Measurements from ENCODE around the gene MAN2B1. TPM values are rescaled to one million over a fixed set of nuclear protein-coding genes. Genes with fewer than 3 reads are reported as not detected.
"Not testable (repeated sequence)": the region's sequence is repeated elsewhere in the genome, so short reads cannot be mapped to it uniquely, and the experiment has no call there.

MAN2B1 gene
- 100 to 1,000 TPM in 1 of 2 experiments, 10 to 100 TPM in 1; 95.5 to 102 TPM for total RNA-seq

DNA sequence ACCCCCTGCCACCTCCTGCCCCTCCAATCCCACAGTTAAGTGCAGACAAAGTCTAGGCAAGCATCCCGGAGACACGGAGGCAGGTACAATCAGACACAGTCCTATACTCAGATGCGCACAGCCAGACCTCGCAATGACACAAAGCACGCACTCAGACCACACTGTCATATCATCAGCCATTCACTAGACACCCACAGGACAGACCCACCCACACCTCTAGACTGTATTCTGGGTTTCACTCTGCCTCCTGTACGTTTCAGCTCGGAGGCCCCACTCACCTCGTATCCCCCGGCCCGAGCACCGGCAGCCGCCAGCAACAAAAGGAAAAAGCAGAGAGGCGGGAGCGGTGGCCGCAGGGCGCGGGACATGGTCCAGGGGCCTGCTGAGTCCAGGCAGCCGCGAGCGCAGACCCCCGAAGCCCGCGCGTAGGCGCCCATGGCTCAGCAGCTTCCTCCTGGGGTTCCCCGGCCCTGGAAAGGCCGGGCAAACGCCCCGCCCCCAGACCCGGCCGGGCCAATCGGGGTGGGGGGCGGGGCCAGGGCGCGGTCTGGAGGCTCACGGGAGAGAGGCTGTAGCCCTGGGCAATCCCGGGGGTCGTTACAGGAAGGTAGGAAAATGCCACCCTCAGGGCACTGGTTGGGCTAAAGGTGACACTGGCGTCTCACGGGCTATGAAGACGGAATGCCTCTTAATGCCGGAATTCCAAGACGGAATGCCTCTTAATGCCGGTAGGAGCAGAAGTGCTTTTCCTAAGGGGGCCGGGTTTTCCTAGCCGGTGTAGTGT, at the start of gene MAN2B1, which contains the start of gene WDR83:
Gene MAN2B1 (minus strand): TSS at position 478 of the 784 bp plus-strand sequence. CDS start 41 bp downstream, at position 437.
Gene WDR83 (plus strand): TSS at position 543 of the 784 bp plus-strand sequence. CDS start 2,984 bp downstream, outside the sequence.
- H3K27me3 Mint-ChIP-seq (ENCODE audit: low read depth) = no peaks in the 10 kb centered on the region
- peaks cover 51% of the 10 kb centered on the region for H3K4me1 Mint-ChIP-seq (ENCODE audit: low read depth)
- ChIA-PET POLR2A (interaction anchor here (0.6 to 1.0 kb wide), 4 partner anchors 26 to 271 kb away, joined by 3 read pairs; no protein-coding TSS in a partner anchor), CTCF (interaction anchor here (0.6 to 2.2 kb wide), 4 partner anchors 22 to 103 kb away, joined by 3 to 10 read pairs (median 6); no protein-coding TSS in a partner anchor)
- peak within 1 kb of the TSS; percentile 86 for H3K4me3 Mint-ChIP-seq
- no peaks in the 10 kb centered on the region for H3K9me3 Mint-ChIP-seq (ENCODE audit: insufficient read depth)
- peak; percentile 79 for DNase-seq
- peaks cover 40% of the 10 kb centered on the region for H3K36me3 Mint-ChIP-seq (ENCODE audit: low read depth)
- peak within 1 kb of the TSS; percentile 78 for H3K27ac Mint-ChIP-seq
- ATAC-seq = peak; percentile 78

DNA sequence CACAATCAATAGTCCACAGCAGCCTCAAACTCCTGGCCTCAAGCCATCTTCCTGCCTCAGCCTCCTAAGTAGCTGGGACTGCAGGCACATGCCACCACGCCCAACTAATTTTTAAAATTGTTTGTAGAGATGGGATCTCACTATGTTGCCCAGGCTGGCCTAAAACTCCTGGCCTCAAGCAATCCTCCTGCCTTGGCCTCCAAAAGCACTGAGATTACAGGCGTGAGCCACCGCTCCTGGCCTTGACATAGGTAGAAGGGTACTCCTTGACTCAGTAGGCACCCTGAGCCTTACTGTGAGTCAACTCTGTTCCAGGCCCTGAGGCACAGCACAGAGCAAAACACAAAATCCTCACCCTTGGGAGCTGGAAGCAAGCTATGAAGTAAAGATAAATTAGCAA, 49.4 kb upstream of the MAN2B1 start:
- Mint-ChIP-seq H3K4me3 (no peak overlapping the region), H3K27ac (peak overlapping the region; percentile 16), H3K36me3 (ENCODE audit: low read depth) (peaks cover 52% of the 10 kb centered on the region), H3K4me1 (ENCODE audit: low read depth) (peaks cover 17% of the 10 kb centered on the region), H3K9me3 (ENCODE audit: insufficient read depth) (no peaks in the 10 kb centered on the region), H3K27me3 (ENCODE audit: low read depth) (no peaks in the 10 kb centered on the region)
- ATAC-seq = no peak
- ChIA-PET CTCF (interaction anchor here (1.3 to 6.6 kb wide), 4 partner anchors 19 to 50 kb away, joined by 4 to 81 read pairs (median 6); partner anchors contain the start of gene FBXW9), POLR2A (interaction anchor here (0.6 kb wide), 1 partner anchor 131 kb away, joined by 3 read pairs; no protein-coding TSS in a partner anchor)
- no peak for DNase-seq

DNA sequence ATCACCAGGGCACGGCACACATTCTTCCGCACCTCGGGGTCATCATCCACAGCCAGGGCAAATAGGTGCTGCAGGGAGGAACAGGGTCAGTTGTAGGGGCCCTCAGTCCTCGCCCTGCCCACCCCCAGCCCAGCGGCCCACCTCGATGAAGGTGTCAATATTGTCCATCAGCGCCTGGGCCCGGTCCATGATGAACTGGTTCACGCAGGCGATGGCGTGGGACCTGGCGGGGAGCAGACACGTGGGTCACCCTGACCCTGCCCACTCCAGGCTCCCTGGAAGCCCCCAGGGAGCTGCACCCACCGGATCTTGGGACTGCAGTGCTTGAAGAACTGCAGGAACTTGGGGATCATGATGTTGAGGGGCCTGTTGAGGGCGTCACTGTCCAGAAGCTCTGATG, 48.6 kb upstream of the MAN2B1 start:
- ATAC-seq = no peak
- Mint-ChIP-seq H3K27ac (no peak overlapping the region), H3K4me1 (ENCODE audit: low read depth) (peaks cover 11% of the 10 kb centered on the region), H3K9me3 (ENCODE audit: insufficient read depth) (no peaks in the 10 kb centered on the region), H3K4me3 (no peak overlapping the region), H3K27me3 (ENCODE audit: low read depth) (no peaks in the 10 kb centered on the region), H3K36me3 (ENCODE audit: low read depth) (peaks cover 55% of the 10 kb centered on the region)
- ChIA-PET CTCF (interaction anchor here (1.0 to 6.6 kb wide), 3 partner anchors 45 to 133 kb away, joined by 3 to 81 read pairs (median 3); no protein-coding TSS in a partner anchor), POLR2A (no interaction called here)
- DNase-seq = no peak

DNA sequence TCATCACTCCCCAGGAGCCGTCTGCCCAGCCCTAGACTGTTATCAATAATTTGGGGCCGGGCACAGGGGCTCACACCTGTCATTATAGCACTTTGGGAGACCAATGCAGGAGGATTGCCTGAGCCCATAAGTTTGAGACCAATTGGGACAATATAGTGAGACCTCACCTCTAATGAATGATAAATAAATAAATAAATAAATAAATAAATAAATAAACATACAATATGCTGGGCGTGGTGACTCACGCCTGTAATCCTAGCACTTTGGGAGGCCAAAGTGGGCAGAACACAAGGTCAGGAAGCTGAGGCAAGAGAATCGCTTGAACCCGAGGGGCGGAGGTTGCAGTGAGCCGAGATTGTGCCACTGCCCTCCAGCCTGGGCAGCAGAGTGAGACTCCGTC, 46.8 kb upstream of the MAN2B1 start:
- H3K4me3 Mint-ChIP-seq; H3K4me1 Mint-ChIP-seq (ENCODE audit: low read depth); ATAC-seq; DNase-seq; H3K27ac Mint-ChIP-seq; H3K9me3 Mint-ChIP-seq (ENCODE audit: insufficient read depth); POLR2A ChIA-PET; H3K27me3 Mint-ChIP-seq (ENCODE audit: low read depth): not testable (repeated sequence)
- H3K36me3 Mint-ChIP-seq (ENCODE audit: low read depth) = peaks cover 50% of the 10 kb centered on the region
- CTCF ChIA-PET = interaction anchor here (6.6 kb wide), 1 partner anchor 46 kb away, joined by 81 read pairs; no protein-coding TSS in a partner anchor

DNA sequence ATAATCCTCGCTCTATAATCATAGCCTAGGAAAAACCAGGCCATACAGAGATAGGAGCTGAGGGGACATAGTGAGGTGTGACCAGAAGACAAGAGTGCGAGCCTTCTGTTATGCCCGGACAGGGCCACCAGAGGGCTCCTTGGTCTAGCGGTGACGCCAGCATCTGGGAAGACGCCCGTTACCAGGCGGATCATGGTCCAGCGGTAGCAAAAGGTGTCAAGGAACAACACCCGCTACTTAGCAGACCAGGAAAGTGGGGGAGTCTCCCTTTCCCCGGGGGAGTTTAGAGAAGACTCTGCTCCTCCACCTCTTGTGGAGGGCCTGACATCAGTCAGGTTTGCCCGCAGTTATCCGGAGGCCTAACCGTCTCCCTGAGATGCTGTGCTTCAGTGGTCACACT, 45.5 kb upstream of the MAN2B1 start:
- POLR2A ChIA-PET; ATAC-seq; H3K27ac Mint-ChIP-seq; H3K27me3 Mint-ChIP-seq (ENCODE audit: low read depth); H3K4me1 Mint-ChIP-seq (ENCODE audit: low read depth); H3K4me3 Mint-ChIP-seq; DNase-seq; H3K9me3 Mint-ChIP-seq (ENCODE audit: insufficient read depth): not testable (repeated sequence)
- H3K36me3 Mint-ChIP-seq (ENCODE audit: low read depth) = peaks cover 53% of the 10 kb centered on the region
- CTCF ChIA-PET = interaction anchor here (6.6 kb wide), 1 partner anchor 48 kb away, joined by 81 read pairs; no protein-coding TSS in a partner anchor

DNA sequence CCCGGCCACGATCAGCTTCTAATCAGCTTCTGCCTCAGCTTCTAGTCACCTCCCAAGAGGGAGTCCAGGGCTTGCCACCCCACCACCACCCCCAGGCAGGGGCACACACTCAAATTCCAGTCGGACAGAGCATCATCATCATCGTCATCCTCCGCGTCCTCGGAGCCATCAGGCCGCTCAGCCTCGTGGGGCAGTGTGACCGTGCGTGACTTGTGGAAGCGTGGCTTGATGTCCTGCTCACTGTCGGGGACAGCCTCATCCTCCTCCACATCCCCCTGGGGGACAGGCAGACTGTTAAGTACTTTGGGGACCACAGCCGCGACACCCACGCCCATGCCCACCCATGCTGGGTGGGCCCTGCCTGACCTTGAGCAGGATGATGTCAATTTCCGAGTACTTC, 44.6 kb upstream of the MAN2B1 start:
- Mint-ChIP-seq H3K27ac (no peak overlapping the region), H3K4me3 (no peak overlapping the region), H3K36me3 (ENCODE audit: low read depth) (peaks cover 55% of the 10 kb centered on the region), H3K27me3 (ENCODE audit: low read depth) (no peaks in the 10 kb centered on the region), H3K4me1 (ENCODE audit: low read depth) (no peaks in the 10 kb centered on the region), H3K9me3 (ENCODE audit: insufficient read depth) (no peaks in the 10 kb centered on the region)
- CTCF ChIA-PET = interaction anchor here (0.6 to 1.9 kb wide), 2 partner anchors 47 to 1957 kb away, joined by 3 to 5 read pairs; no protein-coding TSS in a partner anchor
- POLR2A ChIA-PET = interaction anchor here (0.6 kb wide), 1 partner anchor 24 kb away, joined by 3 read pairs; no protein-coding TSS in a partner anchor
- DNase-seq (no peak), ATAC-seq (no peak)

DNA sequence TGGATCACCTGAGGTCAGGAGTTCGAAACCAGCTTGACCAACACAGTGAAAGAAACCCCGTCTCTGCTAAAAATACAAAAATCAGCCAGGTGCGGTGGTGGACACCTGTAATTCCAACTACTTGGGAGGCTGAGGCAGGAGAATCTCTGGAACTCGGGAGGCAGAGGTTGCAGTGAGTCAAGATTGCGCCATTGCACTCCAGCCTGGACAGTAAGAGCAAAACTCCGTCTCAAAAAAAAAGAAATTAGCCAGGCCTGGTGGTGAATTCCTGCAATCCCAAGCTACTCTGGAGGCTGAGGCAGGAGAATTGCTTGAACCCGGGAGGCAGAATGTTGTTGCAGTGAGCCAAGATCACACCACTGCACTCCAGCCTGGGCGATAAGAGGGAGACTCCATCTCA, 42.1 kb upstream of the MAN2B1 start:
- POLR2A ChIA-PET = interaction anchor here (0.6 kb wide), 1 partner anchor 14 kb away, joined by 3 read pairs; no protein-coding TSS in a partner anchor
- Mint-ChIP-seq H3K27me3 (ENCODE audit: low read depth) (no peaks in the 10 kb centered on the region), H3K4me1 (ENCODE audit: low read depth) (no peaks in the 10 kb centered on the region), H3K9me3 (ENCODE audit: insufficient read depth) (no peaks in the 10 kb centered on the region), H3K36me3 (ENCODE audit: low read depth) (peaks cover 56% of the 10 kb centered on the region), H3K4me3 (no peak overlapping the region), H3K27ac (no peak overlapping the region)
- DNase-seq (no peak), ATAC-seq (no peak)
- CTCF ChIA-PET = interaction anchor here (1.2 to 2.3 kb wide), 5 partner anchors 9 to 139 kb away, joined by 3 to 5 read pairs (median 3); no protein-coding TSS in a partner anchor

DNA sequence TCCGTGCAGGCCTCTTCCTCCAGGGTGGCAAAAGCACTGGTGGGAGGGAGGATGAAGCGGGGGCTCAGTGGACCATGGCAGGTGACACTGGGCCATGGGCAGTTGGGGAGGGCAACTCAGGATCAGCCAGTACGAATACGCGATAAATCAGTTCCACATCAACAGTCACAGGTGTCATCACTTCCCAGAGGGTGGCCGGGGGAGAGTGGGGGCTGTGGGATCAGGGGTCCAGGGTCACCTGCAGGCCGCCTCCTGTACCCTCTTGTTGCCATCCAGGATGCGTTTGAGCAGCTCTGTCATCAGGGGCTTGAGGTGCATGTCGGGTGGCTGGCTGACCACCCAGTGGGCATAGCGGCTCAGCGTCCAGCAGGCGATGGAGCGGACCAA, 39.8 kb upstream of the MAN2B1 start:
- Mint-ChIP-seq H3K4me1 (ENCODE audit: low read depth) (no peaks in the 10 kb centered on the region), H3K36me3 (ENCODE audit: low read depth) (peaks cover 60% of the 10 kb centered on the region), H3K27ac (no peak overlapping the region), H3K27me3 (ENCODE audit: low read depth) (no peaks in the 10 kb centered on the region), H3K4me3 (no peak overlapping the region), H3K9me3 (ENCODE audit: insufficient read depth) (no peaks in the 10 kb centered on the region)
- ChIA-PET CTCF (no interaction called here), POLR2A (no interaction called here)
- DNase-seq = no peak
- ATAC-seq = no peak

DNA sequence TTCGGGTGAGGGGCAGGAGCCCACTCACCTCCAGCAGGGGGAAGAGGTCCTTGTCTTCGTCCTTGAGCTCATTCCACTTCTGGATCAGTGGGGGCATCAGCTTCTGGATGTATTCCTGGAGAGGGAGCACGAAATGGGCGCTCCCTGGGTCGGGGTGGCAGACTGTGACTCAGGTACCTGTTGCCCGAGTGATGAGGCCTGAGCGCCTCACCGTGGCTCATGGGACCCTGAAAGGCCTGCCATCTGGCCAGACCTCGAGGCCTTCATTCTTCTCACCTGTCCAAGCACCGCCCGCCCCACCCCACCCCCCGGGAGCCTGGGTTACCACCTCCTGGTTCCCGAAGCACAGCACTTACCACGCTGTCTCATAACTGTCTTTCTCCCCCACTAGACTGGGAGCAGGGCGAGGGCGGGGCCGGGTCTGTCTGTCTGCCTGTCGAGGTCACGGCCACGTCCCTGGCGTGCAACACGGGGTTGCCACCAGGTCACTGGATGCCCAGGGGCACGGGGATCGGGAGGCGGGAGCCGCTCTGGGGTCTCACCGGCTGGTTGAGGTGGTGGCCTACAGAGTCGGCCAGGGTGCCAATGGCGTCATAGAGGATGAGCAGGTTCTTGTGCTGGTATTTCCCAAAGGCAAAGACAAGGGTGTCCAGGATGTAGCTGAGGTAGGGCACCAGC, 39.3 kb upstream of the MAN2B1 start:
- ATAC-seq = no peak
- Mint-ChIP-seq H3K4me3 (no peak overlapping the region), H3K9me3 (ENCODE audit: insufficient read depth) (no peaks in the 10 kb centered on the region), H3K27me3 (ENCODE audit: low read depth) (no peaks in the 10 kb centered on the region), H3K4me1 (ENCODE audit: low read depth) (no peaks in the 10 kb centered on the region), H3K27ac (no peak overlapping the region), H3K36me3 (ENCODE audit: low read depth) (peaks cover 61% of the 10 kb centered on the region)
- ChIA-PET CTCF (no interaction called here), POLR2A (no interaction called here)
- DNase-seq = no peak

DNA sequence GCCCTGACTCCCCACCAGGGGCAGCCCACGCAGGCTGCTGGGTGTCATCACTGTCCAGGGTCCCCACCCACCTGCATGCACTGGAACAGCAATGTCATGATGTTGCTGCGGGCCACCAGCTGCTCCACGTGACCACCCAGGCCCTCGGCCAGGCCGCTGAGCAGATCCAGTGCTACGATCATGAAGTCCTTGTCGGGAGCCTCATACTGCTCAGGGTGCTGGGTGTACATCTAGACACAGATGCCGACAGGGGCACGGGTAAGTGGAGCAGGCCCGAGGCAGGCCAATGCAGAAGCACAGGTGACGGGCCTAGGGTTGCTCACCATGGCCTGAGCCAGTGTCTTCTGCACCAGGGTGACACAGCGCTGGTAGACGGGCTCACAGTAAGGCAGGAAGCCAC, 38.6 kb upstream of the MAN2B1 start:
- Mint-ChIP-seq H3K4me1 (ENCODE audit: low read depth) (no peaks in the 10 kb centered on the region), H3K27me3 (ENCODE audit: low read depth) (no peaks in the 10 kb centered on the region), H3K36me3 (ENCODE audit: low read depth) (peaks cover 58% of the 10 kb centered on the region), H3K9me3 (ENCODE audit: insufficient read depth) (no peaks in the 10 kb centered on the region), H3K4me3 (no peak overlapping the region), H3K27ac (no peak overlapping the region)
- ChIA-PET CTCF (no interaction called here), POLR2A (no interaction called here)
- DNase-seq (no peak), ATAC-seq (no peak)

DNA sequence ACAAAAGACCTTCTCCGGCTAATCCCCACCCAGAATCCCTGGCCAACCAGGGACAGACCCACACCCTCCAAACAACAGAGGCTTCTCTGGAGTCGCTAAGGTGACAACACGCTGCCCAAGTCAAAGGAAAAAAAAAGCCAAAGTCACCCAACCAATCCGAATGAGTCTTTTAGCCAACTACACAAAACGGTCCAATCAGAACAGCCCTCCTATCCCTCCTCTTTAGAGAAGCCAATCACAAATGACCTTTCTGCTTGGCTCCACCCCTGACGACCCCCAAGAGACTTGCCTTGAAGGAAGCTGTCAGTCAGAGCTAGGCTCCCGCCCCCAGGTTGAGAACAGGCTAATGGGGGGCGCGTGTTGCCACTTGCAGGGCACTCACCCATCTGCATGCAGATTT, 36.5 kb upstream of the MAN2B1 start:
- H3K9me3 Mint-ChIP-seq (ENCODE audit: insufficient read depth) = no peaks in the 10 kb centered on the region
- ChIA-PET POLR2A (no interaction called here), CTCF (no interaction called here)
- peaks cover 2% of the 10 kb centered on the region for H3K4me1 Mint-ChIP-seq (ENCODE audit: low read depth)
- H3K27me3 Mint-ChIP-seq (ENCODE audit: low read depth) = no peaks in the 10 kb centered on the region
- peaks cover 58% of the 10 kb centered on the region for H3K36me3 Mint-ChIP-seq (ENCODE audit: low read depth)
- no peak overlapping the region for H3K27ac Mint-ChIP-seq
- no peak overlapping the region for H3K4me3 Mint-ChIP-seq
- peak; percentile 54 for ATAC-seq
- DNase-seq = peak; percentile 49

Measured in activated CD8-positive, alpha-beta T cell treated with anti-CD3 and anti-CD28 coated beads, Interleukin-2, amount 10 ng/mL, durations not matched to agents 7 days and 5 days (primary cell).